ENCODE data around the gene SPTLC2.
"Not testable (repeated sequence)": the region's sequence is repeated elsewhere in the genome, so short reads cannot be mapped to it uniquely, and the experiment has no call there.

SPTLC2 gene, protein sequence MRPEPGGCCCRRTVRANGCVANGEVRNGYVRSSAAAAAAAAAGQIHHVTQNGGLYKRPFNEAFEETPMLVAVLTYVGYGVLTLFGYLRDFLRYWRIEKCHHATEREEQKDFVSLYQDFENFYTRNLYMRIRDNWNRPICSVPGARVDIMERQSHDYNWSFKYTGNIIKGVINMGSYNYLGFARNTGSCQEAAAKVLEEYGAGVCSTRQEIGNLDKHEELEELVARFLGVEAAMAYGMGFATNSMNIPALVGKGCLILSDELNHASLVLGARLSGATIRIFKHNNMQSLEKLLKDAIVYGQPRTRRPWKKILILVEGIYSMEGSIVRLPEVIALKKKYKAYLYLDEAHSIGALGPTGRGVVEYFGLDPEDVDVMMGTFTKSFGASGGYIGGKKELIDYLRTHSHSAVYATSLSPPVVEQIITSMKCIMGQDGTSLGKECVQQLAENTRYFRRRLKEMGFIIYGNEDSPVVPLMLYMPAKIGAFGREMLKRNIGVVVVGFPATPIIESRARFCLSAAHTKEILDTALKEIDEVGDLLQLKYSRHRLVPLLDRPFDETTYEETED

GRCh38 chr14:77616454-77617229 is at the start of gene SPTLC2:
Gene SPTLC2, minus strand, starts transcription at chr14:77616637. Its CDS starts 58 bp downstream, at chr14:77616579.
- peak; percentile 99 for DNase-seq

- no peak for DNase-seq
These were observed 46.9 kb upstream of the SPTLC2 start for GRCh38 chr14:77663293-77663692.

GRCh38 chr14:77661562-77661961 is 45.1 kb upstream of the SPTLC2 start:
- DNase-seq, result not testable (repeated sequence)

- no peak for DNase-seq
These were observed 44.3 kb upstream of the SPTLC2 start for GRCh38 chr14:77660754-77661153.

DNA sequence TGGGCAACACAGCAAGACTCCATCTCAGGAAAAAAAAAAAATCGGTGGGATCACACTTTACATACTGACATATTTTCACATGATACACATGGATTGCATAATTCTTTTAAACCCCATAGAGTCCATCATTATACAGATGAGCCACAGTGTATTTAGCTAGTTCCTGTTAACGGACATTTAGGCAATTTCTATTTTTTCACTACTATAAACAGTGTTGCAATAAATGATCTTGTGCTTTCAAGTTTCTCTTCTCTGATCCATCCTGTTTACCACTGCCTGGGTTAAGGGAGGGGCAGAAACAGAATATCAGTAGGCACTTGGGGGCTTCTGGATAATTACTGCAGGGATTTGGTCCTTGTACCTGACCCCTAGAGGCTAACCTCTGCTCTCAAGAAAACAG is 43.4 kb upstream of the SPTLC2 start:
- no peak for DNase-seq

DNA sequence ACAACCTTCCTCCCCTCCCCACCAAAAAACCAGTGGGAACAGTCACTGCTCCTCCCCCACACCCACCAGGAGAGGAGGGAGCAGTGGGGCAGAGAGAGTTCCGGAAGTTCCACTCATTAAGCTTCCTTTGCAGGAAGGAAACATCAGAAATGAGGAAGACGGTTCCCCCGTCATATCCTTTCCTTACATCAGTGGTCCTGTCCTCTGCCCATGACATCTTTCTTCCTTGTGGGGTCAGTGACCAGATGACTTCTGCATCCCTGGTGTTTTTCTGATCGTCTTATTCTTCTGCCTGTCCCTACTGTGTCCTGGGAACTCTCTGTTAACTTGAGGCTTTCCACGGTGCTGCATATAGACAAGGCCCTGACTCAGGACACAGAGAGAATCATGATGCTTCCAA is 40.8 kb upstream of the SPTLC2 start:
- no peak for DNase-seq

DNA sequence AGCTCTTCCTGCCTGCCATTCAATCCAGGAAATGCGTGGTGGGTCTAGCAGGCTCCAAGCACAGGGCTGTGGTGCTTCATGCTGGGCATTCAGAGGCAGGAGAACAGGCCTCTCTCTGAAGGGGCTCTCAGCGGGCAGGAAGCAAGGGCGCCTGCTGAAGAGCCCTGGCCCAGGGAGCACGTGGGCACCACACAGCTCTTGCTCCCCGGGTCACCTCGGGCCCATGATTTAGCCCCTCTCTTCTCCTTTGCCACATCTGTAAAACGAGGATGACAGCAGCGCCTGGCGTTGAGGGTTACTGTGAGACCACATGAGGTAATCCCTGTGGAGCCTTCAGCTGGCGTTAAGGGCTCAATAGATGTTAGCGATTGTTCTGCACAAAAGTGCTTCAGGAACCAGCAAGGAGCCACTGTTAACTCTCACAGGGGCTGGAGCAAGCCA is 37.6 kb upstream of the SPTLC2 start:
- no peak for DNase-seq

GRCh38 chr14:77649326-77649725 is 32.9 kb upstream of the SPTLC2 start:
- no peak for DNase-seq

DNA sequence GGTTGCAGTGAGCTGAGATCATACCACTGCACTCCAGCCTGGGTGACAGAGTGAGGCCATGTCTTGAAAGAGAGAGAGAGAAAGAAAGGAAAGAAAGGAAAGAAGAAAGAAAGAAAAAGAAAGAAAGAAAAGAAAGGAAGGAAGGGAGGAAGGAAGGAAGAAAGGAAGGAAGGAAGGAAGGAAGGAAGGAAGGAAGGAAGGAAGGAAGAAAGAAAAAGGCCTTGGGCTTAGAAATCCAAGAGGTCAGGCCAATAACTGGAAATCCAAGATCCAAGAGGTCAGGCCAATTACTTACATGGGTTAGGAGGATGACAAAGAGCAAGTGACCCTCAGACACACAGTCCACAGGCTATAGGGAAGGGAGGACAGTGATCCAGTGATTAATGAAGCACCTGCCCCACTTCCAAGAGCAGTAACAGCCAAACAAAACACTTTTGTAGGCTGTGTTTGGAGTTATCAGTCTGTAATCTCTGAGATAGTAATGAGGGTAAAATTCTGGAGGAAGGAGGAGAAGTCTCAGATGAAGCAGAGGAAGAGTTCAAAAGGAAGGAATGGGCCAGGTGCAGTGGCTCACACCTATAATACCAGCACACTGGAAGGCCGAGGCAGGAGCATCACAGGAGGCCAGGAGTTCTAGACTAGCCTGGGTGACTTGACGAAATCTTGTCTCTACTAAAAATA is 32.2 kb upstream of the SPTLC2 start:
- DNase-seq, result no peak

DNA sequence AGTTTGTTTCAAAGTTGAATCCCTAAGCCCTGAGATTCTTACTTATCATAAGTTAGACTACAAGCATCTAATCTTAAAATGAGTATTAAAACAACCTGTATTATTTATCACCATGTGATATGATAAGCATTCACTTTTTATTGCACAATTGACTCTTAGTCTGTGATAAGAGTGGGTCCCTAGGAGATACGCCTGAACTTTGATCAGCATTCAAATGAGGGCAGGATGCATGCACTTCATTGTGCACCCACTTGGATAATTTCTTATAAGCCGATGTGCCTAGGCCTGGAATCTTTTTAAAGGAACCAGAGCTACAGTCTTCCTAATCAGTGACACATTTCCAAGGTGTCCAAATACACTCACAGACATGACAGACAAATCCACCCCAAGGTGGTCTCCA is 31.4 kb upstream of the SPTLC2 start:
- DNase-seq, result no peak

GRCh38 chr14:77646907-77647306 is 30.5 kb upstream of the SPTLC2 start:
- DNase-seq, result no peak

- DNase-seq, result no peak
These were observed 29.2 kb upstream of the SPTLC2 start for GRCh38 chr14:77645520-77646230.

DNA sequence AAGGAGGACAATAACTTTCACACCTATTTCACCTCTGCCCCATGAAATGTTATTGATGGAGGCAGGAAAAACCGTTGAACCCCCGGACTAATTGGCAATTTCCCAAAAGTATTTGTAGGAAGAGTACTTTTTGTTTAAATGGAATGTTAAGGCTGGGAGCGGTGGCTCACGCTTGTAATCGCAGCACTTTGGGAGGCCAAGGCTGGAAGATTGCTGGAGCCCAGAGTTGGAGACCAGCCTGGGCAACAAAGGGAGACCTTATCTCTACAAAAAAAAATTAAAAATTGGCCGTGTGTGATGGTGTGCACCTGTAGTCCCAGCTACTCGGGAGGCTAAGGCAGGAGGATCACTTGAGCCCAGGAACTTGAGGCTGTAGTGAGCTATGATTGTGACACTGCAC is 26.0 kb upstream of the SPTLC2 start:
- no peak for DNase-seq

DNA sequence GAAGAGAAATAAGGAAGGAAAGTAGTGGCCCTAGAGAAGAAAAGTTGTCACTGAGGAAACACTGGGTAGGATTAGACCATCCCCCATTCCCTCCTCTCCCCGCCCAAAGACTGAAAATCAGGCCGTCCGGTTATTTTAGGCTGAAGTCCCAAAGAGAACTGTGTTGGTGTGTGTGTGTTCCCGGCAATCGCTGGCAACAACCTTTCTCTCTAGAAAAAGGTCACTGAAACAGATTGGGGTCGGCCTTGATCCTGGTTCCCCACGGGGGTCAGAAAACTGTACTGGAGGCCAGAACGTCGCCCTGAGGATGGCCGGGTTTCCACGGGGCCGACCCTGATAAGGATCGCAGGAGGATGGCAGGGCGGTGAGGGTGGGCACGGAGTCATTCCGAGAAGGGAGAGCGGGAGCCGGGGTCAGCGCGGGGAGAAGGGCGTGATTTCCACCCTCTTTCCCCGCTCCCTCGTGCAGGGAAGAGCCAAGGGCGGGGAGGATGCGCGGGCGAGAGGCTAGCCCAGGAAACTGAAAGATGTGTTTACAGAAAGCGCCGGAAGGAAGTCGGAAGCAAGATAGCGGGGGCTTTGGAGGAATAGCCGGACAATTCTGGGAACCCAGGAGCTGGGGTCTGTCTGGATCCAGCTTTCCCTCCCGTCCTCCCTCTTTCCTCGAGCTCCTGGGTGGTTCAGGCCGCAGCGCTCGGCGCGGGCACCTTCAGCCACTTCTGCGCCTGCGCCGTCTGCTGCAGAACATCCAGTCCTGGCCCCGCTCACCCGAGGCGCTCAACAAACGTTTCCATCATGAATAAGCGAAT is 25.3 kb upstream of the SPTLC2 start:
- DNase-seq, result peak; percentile 70

GRCh38 chr14:77640756-77641533 is 24.5 kb upstream of the SPTLC2 start:
- no peak for DNase-seq

GRCh38 chr14:77638771-77639171 is 22.3 kb upstream of the SPTLC2 start:
- no peak for DNase-seq

GRCh38 chr14:77635869-77636268 is 19.4 kb upstream of the SPTLC2 start:
- not testable (repeated sequence) for DNase-seq

DNA sequence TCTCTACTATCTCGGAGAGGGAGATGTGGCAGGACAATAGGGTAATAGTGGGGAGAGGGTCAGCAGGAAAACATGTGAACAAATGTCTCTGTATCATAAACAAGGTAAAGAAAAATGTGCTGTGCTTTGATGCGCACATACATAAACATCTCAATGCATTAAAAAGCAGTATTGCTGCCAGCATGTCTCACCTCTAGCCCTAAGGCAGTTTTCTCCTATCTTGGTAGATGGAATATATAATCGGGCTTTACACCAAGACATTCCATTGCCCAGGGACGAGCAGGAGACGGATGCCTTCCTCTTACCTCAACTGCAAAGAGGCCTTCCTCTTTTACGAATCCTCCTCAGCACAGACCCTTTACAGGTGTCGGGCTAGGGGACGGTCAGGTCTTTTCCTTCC is 19.0 kb upstream of the SPTLC2 start:
- not testable (repeated sequence) for DNase-seq

DNA sequence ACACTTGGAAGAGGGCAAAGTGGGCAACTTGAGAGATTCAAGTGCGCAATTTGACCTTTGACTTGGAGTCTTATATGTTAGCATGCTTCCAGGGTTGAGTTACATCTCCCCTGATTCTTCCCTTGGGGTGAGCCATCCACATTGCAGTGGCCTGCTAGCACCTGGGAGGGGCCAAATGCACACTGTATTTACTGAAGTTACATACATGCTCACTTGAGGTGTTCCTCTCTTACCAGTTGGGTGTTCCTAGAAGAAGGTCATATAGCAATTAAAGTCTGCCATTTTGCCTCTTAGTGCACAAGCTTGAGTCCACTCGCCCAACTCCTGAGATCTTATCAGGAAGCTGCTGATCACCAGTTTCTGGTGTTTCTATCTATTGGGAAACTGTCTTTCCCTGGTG is 13.7 kb upstream of the SPTLC2 start:
- no peak for DNase-seq

GRCh38 chr14:77625360-77625759 is 8.9 kb upstream of the SPTLC2 start:
- DNase-seq, result no peak

DNA sequence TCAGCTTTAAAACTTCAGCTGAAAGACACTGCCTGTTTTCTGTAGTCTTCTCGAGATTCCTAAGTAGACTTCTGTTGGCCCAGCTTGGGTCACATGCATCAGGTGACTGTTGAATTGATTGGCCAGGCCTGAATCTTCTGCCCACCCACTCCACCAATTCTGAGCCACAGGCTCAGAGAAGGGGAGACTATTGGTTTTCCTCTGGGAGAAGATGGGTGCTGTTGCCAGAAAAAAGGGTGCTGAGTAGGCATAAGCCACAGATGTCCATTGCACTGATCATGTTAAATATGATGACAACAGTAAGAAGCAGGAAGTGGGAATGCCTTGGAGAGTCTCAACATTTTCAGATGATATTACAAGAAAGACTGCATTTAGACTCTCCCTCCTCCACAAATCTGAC is 6.8 kb upstream of the SPTLC2 start:
- DNase-seq, result no peak
